EL (cell line): ENCODE measurements around the gene KCNA10.

Source experiments
- DNase-seq: peaks from one replicate; pipeline ENCODE4 v3.0.0-alpha.2; 2016

Gene KCNA10

GRCh38 chr1:110519125-110519810, at the start of gene KCNA10:
Gene KCNA10 (minus strand): TSS chr1:110519175. CDS start chr1:110518787, 388 bp downstream.
- no peak for DNase-seq

- DNase-seq, result no peak
Observed at GRCh38 chr1:110566836-110567235, 47.9 kb upstream of the KCNA10 start.

GRCh38 chr1:110565565-110565964, 46.6 kb upstream of the KCNA10 start:
- no peak for DNase-seq

GRCh38 chr1:110563089-110563488, 44.1 kb upstream of the KCNA10 start:
- no peak for DNase-seq

- no peak for DNase-seq
Observed at GRCh38 chr1:110561596-110561995, 42.6 kb upstream of the KCNA10 start.

- peak; percentile 22 for DNase-seq
Observed at GRCh38 chr1:110559157-110559556, 40.2 kb upstream of the KCNA10 start.

GRCh38 chr1:110557481-110557880, 38.5 kb upstream of the KCNA10 start:
- no peak for DNase-seq

GRCh38 chr1:110556471-110556807, 37.5 kb upstream of the KCNA10 start:
- no peak for DNase-seq

- DNase-seq, result peak; percentile 9
Observed at GRCh38 chr1:110555807-110556470, 37.0 kb upstream of the KCNA10 start.

- peak; percentile 13 for DNase-seq
Observed at GRCh38 chr1:110554871-110555801, 36.2 kb upstream of the KCNA10 start.

GRCh38 chr1:110551278-110551809, 32.4 kb upstream of the KCNA10 start:
- DNase-seq, result no peak

- no peak for DNase-seq
Observed at GRCh38 chr1:110549831-110550230, 30.9 kb upstream of the KCNA10 start.

GRCh38 chr1:110548381-110548780, 29.4 kb upstream of the KCNA10 start:
- DNase-seq, result no peak

- DNase-seq, result no peak
Observed at GRCh38 chr1:110547017-110547416, 28.0 kb upstream of the KCNA10 start.

- DNase-seq, result no peak
Observed at GRCh38 chr1:110545492-110545891, 26.5 kb upstream of the KCNA10 start.

- no peak for DNase-seq
Observed at GRCh38 chr1:110544753-110545152, 25.8 kb upstream of the KCNA10 start.

- peak; percentile 32 for DNase-seq
Observed at GRCh38 chr1:110542725-110543124, 23.8 kb upstream of the KCNA10 start.

GRCh38 chr1:110541906-110542395, 23.0 kb upstream of the KCNA10 start:
- no peak for DNase-seq

GRCh38 chr1:110540891-110541685, 22.1 kb upstream of the KCNA10 start:
- DNase-seq, result no peak

- DNase-seq, result no peak
Observed at GRCh38 chr1:110538921-110539320, 19.9 kb upstream of the KCNA10 start.

- DNase-seq, result no peak
Observed at GRCh38 chr1:110538075-110538474, 19.1 kb upstream of the KCNA10 start.

GRCh38 chr1:110535985-110536384, 17.0 kb upstream of the KCNA10 start:
- no peak for DNase-seq
